Progenitor cell of endocrine pancreas (in vitro differentiated cells): ENCODE measurements around the gene ADAM11. TPM values are rescaled to one million over a fixed set of nuclear protein-coding genes. Genes with fewer than 3 reads are reported as not detected.

ENCODE experiments used
- DNase-seq: peaks from one replicate; pipeline ENCODE4 v3.0.0; 2021; ENCODE audit warnings: low spot score; ENCODE audit not compliant: unreplicated experiment
- H3K27ac Mint-ChIP-seq: 2 replicates; pipeline ENCODE4 v1.8.0; 2021; ENCODE audit warnings: mild to moderate bottlenecking, moderate library complexity, mixed read lengths
- H3K27me3 Mint-ChIP-seq: 2 replicates; pipeline ENCODE4 v1.8.0; 2021; ENCODE audit warnings: mixed read lengths
- H3K36me3 Mint-ChIP-seq: 2 replicates; pipeline ENCODE4 v1.8.0; 2022; ENCODE audit warnings: mixed read lengths; ENCODE audit not compliant: insufficient read depth
- H3K4me1 Mint-ChIP-seq: 2 replicates; pipeline ENCODE4 v1.8.0; 2021; ENCODE audit warnings: low read depth, mixed read lengths
- H3K4me3 Mint-ChIP-seq: 2 replicates; pipeline ENCODE4 v1.8.0; 2021; ENCODE audit warnings: low read depth, mild to moderate bottlenecking, moderate library complexity, mixed read lengths
- H3K9me3 Mint-ChIP-seq: 2 replicates; pipeline ENCODE4 v1.8.0; 2021; ENCODE audit warnings: low read depth, mixed read lengths
- CTCF ChIP-seq: fragments of 200-600 bp; sonication (generic); IDR thresholded peaks from one replicate; pipeline ENCODE4 v1.5.0; 2021; ENCODE audit warnings: antibody characterized with exemption, mild to moderate bottlenecking; ENCODE audit not compliant: unreplicated experiment
- total RNA-seq: library from RNA; stranded (reverse); gene quantifications from 2 replicates; pipeline ENCODE4 v1.2.1, GENCODE V29; 2021

The ADAM11 gene
- total RNA-seq, 1 donor from 2014 or later: 1.4 TPM

GRCh38 chr17:44796731-44797130 lies 37.9 kb downstream of the ADAM11 start:
- no peak overlapping the region for H3K27ac Mint-ChIP-seq
- H3K4me1 Mint-ChIP-seq: no peaks in the 10 kb centered on the region
- no peaks in the 10 kb centered on the region for H3K27me3 Mint-ChIP-seq
- no peaks in the 10 kb centered on the region for H3K9me3 Mint-ChIP-seq
- no peak for TF ChIP-seq CTCF
- no peak for DNase-seq
- H3K4me3 Mint-ChIP-seq: no peak overlapping the region
- H3K36me3 Mint-ChIP-seq: peaks cover 4% of the 10 kb centered on the region

GRCh38 chr17:44797802-44798201 lies 39.0 kb downstream of the ADAM11 start:
- Mint-ChIP-seq H3K9me3 (no peaks in the 10 kb centered on the region), H3K4me1 (peaks cover 1% of the 10 kb centered on the region), H3K36me3 (peaks cover 7% of the 10 kb centered on the region), H3K27ac (no peak overlapping the region), H3K27me3 (no peaks in the 10 kb centered on the region), H3K4me3 (no peak overlapping the region)
- no peak for DNase-seq
- TF ChIP-seq CTCF: no peak

- H3K36me3 Mint-ChIP-seq: peaks cover 7% of the 10 kb centered on the region
- no peak overlapping the region for H3K4me3 Mint-ChIP-seq
- TF ChIP-seq CTCF: no peak
- no peak for DNase-seq
- H3K27me3 Mint-ChIP-seq: no peaks in the 10 kb centered on the region
- no peaks in the 10 kb centered on the region for H3K9me3 Mint-ChIP-seq
- H3K27ac Mint-ChIP-seq: no peak overlapping the region
- H3K4me1 Mint-ChIP-seq: peaks cover 2% of the 10 kb centered on the region
Observed at GRCh38 chr17:44798356-44798755, 39.6 kb downstream of the ADAM11 start.

- Mint-ChIP-seq H3K4me3 (no peak overlapping the region), H3K27ac (peak overlapping the region; percentile 59), H3K9me3 (no peaks in the 10 kb centered on the region), H3K4me1 (peaks cover 16% of the 10 kb centered on the region), H3K27me3 (no peaks in the 10 kb centered on the region), H3K36me3 (peaks cover 18% of the 10 kb centered on the region)
- TF ChIP-seq CTCF: no peak
- DNase-seq: no peak
Observed at GRCh38 chr17:44801880-44802279, 43.1 kb downstream of the ADAM11 start.

GRCh38 chr17:44804302-44805089 lies 45.7 kb downstream of the ADAM11 start:
- H3K27ac Mint-ChIP-seq: no peak overlapping the region
- H3K4me1 Mint-ChIP-seq: peaks cover 20% of the 10 kb centered on the region
- H3K36me3 Mint-ChIP-seq: peaks cover 17% of the 10 kb centered on the region
- H3K4me3 Mint-ChIP-seq: no peak overlapping the region
- H3K27me3 Mint-ChIP-seq: no peaks in the 10 kb centered on the region
- no peak for TF ChIP-seq CTCF
- no peak for DNase-seq
- no peaks in the 10 kb centered on the region for H3K9me3 Mint-ChIP-seq
